ENCODE data around the gene C6orf120. TPM values are rescaled to one million over a fixed set of nuclear protein-coding genes. Genes with fewer than 3 reads are reported as not detected.

Gene C6orf120
- total RNA-seq: 27.1 and 41.2 TPM in 2 replicates

DNA sequence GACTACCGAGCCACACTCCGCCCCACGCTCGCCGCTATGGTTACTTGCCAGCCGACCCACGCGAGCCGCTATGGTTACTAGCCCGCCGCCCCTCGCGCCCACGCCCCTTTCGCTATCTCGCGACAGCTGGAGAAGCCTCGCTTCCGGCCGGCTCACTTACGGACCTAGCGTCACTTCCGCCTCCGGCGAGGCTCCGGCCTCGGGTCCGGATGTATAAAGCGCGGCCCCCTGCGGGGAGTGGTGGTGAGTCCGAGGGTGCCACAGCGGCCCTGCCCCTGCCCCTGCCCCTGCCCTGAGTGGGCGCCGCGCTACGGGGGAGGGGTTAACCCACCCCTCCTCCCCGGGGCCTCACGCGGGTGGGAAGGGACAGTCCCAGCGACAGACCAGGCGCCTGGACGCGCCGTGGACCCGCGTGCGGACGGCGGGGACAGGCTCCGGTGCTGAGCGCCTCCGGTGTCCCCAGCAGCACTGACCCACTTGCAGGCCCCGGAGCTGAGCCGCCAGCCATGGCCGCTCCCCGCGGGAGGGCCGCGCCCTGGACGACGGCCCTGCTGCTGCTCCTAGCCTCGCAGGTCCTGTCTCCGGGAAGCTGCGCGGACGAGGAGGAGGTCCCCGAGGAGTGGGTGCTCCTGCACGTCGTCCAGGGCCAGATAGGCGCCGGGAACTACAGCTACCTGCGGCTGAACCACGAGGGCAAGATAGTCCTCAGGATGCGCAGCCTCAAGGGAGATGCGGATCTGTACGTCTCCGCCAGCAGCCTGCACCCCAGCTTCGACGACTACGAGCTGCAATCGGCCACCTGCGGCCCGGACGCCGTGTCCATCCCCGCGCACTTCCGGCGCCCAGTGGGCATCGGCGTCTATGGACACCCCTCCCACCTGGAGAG, at the start of gene C6orf120, which contains the start of gene WDR27:
Gene C6orf120 (plus strand): TSS at position 173 of the 886 bp plus-strand sequence. CDS start 334 bp downstream, at position 507.
Gene WDR27 (minus strand): TSS at position 76 of the 886 bp plus-strand sequence. CDS start 13,024 bp downstream, outside the sequence.
- DNase-seq (ENCODE audit: low read depth): peak; percentile 53
- peak within 1 kb of the TSS; percentile 75 for H3K4me3 ChIP-seq (ENCODE audit: low read depth, low read length)
- TF ChIP-seq, protein P1, sequence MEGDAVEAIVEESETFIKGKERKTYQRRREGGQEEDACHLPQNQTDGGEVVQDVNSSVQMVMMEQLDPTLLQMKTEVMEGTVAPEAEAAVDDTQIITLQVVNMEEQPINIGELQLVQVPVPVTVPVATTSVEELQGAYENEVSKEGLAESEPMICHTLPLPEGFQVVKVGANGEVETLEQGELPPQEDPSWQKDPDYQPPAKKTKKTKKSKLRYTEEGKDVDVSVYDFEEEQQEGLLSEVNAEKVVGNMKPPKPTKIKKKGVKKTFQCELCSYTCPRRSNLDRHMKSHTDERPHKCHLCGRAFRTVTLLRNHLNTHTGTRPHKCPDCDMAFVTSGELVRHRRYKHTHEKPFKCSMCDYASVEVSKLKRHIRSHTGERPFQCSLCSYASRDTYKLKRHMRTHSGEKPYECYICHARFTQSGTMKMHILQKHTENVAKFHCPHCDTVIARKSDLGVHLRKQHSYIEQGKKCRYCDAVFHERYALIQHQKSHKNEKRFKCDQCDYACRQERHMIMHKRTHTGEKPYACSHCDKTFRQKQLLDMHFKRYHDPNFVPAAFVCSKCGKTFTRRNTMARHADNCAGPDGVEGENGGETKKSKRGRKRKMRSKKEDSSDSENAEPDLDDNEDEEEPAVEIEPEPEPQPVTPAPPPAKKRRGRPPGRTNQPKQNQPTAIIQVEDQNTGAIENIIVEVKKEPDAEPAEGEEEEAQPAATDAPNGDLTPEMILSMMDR (conservative IDR thresholded peaks at IDR 0.05; ENCODE audit: low read depth, low read length): no peak

GRCh38 chr6:169652896-169653295, 49.0 kb upstream of the C6orf120 start:
- TF ChIP-seq, protein P1 (conservative IDR thresholded peaks at IDR 0.05; ENCODE audit: low read depth, low read length): no peak
- no peak for DNase-seq (ENCODE audit: low read depth)
- no peak overlapping the region for H3K4me3 ChIP-seq (ENCODE audit: low read depth, low read length)

- no peak for DNase-seq (ENCODE audit: low read depth)
- TF ChIP-seq, protein P1 (conservative IDR thresholded peaks at IDR 0.05; ENCODE audit: low read depth, low read length): no peak
- no peak overlapping the region for H3K4me3 ChIP-seq (ENCODE audit: low read depth, low read length)
Observed at GRCh38 chr6:169653691-169654090, 48.2 kb upstream of the C6orf120 start.

GRCh38 chr6:169654598-169655391, 47.1 kb upstream of the C6orf120 start:
- DNase-seq (ENCODE audit: low read depth): no peak
- TF ChIP-seq, protein P1 (conservative IDR thresholded peaks at IDR 0.05; ENCODE audit: low read depth, low read length): peak; percentile 47
- peak overlapping the region; percentile 54 for H3K4me3 ChIP-seq (ENCODE audit: low read depth, low read length)

- TF ChIP-seq, protein P1 (conservative IDR thresholded peaks at IDR 0.05; ENCODE audit: low read depth, low read length): no peak
- H3K4me3 ChIP-seq (ENCODE audit: low read depth, low read length): no peak overlapping the region
- DNase-seq (ENCODE audit: low read depth): no peak
Observed at GRCh38 chr6:169656546-169657283, 45.2 kb upstream of the C6orf120 start.

- H3K4me3 ChIP-seq (ENCODE audit: low read depth, low read length): no peak overlapping the region
- DNase-seq (ENCODE audit: low read depth): no peak
- TF ChIP-seq, protein P1 (conservative IDR thresholded peaks at IDR 0.05; ENCODE audit: low read depth, low read length): no peak
Observed at GRCh38 chr6:169657284-169657610, 44.7 kb upstream of the C6orf120 start.

Data from epithelial cell of proximal tubule (primary cell).